DMS153 treated with DMSO at 0.1 percent for 48 hours (cell line): ENCODE results near the gene C16orf78.

Experiments used
- DNase-seq: peaks from one replicate; lab custom pipeline; 2025; ENCODE audit not compliant: unreplicated experiment; lab: John Stamatoyannopoulos, UW

Gene C16orf78, protein sequence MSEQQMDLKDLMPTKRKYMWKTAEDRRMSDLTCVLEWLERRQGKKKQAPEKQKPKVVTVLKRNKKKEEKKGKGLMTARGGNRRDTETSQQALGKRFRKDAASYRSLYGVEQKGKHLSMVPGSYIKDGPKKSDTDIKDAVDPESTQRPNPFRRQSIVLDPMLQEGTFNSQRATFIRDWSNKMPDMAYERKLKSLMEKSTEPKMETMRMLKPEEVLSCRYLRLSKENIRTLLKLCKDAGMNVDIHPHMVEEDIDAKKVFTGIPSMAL

DNA sequence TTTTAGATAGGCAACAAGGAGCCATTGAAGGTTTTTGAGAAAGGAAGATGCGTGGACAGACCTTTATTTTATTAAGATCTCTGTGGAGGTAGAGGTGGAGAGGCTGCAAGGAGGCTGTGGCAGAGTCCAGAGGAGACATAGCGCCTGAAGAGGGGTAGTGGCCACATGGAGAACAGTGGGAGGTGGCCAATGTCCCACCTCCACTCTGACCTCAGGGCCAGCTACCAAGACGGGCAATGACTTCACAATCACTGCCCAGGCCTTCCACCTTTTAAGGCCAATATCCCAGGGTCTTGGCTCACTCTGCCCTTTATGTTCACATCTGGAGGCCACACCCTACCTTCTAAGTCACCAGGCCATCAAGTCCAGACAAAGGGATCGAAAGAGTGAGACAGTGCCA is at the start of gene C16orf78:
Gene C16orf78 (plus strand): TSS at position 301 of the 400 bp plus-strand sequence. CDS start 136 bp downstream, outside the sequence.
- no peak for DNase-seq

- no peak for DNase-seq
Measured at GRCh38 chr16:49324703-49325102, 48.9 kb upstream of the C16orf78 start.

DNA sequence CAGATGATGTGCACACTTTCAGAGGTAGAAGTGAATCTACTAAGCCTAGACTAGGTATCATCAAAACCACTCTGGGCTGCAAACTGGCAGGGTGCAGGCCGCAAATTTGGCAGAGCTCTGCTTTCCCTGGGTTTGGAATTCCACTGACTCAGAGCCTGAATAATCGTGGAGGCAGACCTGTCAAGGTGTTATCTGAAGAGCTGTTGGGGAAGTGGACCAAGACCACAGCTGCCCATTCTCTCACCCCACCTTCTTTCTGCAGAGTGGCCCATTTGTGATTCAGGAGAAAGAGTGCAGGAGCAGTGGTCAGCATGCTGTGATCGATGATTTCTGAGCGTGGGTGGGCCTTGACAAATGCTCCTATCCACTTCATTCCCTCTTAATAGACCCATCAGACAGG is 46.1 kb upstream of the C16orf78 start:
- DNase-seq, result no peak

DNA sequence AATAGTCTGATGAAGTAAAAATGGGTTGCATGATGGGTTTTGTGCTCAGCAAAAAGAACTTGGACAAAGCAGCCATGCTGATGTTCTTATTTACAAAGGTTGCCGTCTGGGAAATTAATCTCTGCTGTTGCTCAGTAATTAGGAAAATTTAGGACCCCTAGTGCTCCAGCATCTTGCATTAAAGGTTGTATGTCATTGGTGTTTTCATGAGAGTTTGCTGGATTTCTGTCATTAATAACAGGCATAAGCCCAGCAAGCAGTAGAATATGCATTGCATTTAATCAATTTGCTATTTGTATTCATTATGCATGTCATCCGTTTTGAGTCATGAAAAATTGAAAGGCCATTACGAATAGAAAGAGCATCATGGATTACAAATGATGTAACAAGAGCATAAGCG is 45.3 kb upstream of the C16orf78 start:
- DNase-seq, result no peak

GRCh38 chr16:49330562-49331201 is 42.9 kb upstream of the C16orf78 start:
- no peak for DNase-seq

DNA sequence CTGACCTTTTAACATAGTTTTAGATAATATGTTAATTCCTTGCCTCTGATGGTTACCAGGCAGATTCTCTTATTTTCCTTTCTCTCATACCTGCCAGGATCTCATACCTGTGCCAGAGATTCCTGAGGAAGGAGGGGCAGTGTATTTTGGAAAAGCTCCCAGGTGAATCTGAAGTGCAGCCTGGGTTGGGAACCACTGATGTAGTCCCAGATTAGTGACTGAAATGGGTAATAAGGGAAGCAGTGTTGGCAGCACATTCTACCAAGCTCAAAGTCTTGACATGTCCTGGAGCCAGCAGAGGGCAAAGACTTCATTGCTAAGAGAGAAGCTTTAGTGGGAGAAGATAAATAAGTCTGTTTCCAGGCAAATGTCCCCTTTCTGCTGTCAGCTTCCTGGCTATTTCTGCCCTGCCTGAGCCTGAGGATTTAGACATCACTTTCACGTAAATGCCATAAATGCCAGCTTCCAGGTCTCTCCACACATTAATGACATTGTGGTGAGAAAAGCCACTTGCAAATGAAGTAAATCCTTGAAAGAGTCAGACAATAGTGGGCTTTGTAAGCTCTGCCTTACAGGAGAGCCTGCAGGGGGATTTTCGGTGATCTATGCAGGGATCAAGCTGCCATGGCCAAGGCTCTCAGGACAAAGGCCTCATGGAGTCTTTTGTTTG is 40.9 kb upstream of the C16orf78 start:
- DNase-seq, result no peak

DNA sequence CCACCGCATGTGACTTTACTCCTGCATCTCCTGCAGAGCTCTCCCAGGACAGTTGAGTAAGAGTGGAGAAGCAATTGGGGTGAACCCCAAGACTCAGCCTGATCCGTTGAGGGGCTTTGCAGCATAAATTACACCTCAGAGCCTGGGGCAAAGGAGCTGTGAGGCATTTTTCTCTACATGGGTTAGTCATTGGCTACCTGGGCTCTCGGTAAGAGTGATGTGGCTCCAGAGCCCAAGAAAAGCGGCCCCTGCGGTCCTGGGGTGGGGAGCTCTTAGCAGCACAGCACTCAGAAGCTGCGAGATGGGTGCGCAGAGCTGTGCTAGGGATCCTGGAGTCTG is 40.4 kb upstream of the C16orf78 start:
- DNase-seq, result no peak

GRCh38 chr16:49335828-49336227 is 37.8 kb upstream of the C16orf78 start:
- no peak for DNase-seq

DNA sequence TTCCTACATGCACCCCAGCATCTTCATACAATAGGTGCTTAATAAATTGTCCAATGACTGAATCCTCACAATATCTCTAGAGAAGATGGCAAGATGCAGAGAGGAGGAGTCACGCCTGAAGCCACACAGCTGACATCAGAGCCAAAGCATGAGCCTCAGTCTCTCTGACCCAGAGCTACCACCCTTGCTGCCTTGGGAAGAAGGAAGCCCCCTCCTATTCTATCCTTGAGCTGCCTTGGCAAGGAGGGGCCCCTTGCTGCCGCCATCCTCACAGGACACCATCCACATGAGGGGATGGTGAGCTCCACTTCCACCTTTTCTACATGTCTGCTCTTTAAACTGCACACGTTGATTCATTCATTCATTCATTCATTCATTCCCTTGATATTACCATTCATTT is 37.0 kb upstream of the C16orf78 start:
- DNase-seq, result no peak

DNA sequence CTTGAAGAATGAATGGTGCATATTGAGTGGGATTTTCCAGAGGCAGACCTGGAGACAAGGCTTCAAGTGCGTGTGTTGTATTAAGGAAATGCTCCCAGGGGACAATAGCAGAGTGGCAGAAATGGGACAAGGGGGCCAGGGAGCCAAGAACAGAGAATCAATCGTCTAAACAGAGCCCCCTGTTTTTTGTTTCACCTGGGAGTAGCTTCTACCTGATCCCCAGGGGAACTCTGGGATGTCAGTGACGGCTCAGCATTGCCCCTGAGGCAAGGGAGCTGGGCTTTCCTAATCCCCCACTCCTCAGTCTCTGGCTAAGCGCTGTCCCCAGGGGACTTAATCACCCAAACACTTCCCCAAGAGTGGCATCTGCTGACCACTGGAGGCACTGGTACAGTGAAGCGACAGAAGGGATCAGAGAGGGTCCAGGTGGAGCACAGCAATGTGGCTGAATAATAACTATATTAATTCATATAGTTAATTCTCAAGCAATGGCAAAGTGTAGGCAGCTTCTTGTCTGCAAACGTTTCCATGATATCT is 35.7 kb upstream of the C16orf78 start:
- no peak for DNase-seq

DNA sequence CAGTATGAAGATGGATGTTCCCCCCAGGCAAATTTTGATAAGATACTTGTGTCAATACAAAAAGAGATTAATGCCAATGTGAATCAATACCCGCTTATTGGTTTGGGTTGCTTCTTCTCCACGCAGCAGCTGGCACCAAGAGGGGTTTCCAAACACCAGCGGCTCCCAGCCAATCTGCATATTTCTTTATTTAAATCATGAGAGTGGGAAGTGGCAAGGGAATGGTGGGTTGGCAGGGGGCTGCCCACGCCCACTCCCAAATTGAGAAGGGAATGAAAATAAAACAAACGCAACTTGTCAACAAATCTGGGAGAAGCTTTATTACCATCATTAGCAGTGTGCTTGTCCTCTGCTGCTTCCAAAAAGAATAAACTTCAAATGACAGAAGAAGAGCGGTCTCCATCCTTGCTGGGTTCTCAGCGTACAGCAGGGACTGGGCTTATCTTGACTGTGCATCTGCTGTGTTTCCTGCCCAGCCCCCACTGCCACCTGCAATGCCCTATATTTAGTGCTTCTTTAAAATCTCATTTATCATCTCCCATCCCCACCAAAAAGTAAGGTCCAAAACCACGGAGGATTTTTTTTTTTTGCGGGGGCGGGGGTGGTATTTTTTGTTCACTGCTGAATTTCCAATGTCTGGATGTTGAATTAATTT is 34.9 kb upstream of the C16orf78 start:
- DNase-seq, result no peak

DNA sequence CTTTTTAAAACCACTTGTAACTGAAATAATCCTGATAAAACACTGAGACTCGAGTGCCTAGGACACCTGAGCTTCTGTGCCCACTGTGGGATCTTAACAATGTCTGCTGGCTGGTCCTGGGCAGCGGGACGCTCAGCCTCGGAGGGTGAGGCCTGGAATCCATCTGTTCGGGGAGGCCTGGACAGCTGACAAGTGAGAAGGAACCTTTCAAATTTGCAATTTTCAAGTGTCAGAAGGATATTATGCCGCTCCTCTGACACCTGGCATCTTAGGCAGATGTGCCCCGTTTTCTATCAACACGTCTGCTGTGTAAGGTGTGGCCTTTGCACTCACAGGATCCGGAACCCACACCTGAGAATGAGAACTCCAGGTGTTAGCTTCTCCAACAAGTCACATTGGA is 33.1 kb upstream of the C16orf78 start:
- no peak for DNase-seq

GRCh38 chr16:49341706-49342105 is 31.9 kb upstream of the C16orf78 start:
- DNase-seq, result no peak

GRCh38 chr16:49342336-49343265 is 31.0 kb upstream of the C16orf78 start:
- DNase-seq, result no peak

DNA sequence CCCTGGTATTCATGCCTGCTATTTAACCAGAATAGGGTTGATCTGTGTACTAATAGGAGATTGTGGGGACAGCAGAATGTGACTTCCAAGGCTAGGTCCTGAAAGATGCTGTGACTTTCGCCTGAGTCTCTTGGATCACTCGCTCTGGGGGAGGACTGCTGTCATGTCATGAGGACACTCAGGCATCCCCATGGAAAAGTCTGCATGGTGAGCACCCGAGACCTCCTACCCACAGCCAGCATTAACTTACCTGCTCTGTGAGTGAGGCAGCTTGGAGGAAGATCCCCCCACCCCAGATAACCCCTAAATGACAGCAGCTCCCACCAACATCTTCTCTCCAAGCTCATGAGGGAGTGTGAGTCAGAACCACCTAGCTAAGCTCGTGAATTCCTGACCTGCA is 30.3 kb upstream of the C16orf78 start:
- DNase-seq, result no peak

DNA sequence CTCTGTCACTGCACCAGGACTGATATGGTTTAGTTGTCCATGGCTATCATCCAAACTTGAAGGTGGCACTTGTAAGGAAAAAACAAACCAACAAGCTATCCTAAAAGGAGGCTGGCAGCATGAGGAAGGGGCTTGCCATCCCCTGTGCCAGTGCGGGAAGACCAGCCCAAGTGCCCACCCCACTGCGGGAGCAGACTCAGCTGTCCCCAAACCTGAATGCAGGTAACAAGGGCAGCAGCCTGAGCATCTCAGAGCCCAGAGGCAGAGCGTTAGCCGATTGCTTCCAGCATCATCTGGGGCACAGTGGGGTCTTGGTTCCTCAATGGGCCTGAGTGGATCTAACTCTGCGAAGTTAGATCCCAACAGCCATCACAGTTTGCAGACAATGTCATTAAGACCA is 29.2 kb upstream of the C16orf78 start:
- DNase-seq, result no peak

GRCh38 chr16:49345829-49346228 is 27.8 kb upstream of the C16orf78 start:
- DNase-seq, result no peak

DNA sequence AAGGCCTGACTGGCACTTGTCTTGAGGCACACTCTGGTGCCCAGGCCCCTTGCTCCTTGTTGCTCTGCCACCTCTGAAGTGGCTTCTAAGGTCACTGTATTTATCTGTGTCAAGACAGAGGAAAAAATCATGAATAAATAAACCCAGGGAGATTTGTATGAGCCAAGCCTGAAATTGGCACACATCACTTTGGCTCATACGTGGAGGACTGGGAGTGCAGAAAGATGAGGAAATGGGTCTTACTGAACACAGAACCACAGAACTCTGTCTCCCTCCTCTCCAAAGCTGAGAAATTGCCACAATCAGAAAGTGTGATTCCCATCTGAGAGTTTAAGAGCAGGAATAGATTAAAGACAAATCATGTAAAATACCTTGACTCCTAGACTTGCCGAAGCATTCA is 27.1 kb upstream of the C16orf78 start:
- no peak for DNase-seq

DNA sequence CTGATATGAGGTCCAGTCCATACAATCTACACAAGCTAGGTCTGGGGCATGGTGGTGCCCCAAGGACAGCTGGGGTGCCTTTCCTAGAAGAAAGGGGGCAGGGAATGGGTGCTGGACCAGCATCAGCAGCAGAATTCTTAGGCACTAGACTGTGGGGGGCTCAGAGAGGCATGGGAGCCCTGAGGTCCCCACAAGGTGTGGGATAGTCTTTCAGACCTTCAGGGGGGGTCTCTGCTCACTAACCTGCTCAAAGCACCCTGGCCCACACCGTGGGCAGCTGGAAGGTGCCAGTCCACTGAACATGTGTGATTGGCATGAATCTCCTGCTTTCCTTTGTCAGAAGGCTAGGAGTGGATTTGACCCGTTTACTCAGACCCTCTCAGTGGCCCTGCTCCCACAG is 26.1 kb upstream of the C16orf78 start:
- no peak for DNase-seq

- no peak for DNase-seq
Measured at GRCh38 chr16:49348408-49349176, 25.0 kb upstream of the C16orf78 start.
